ENCODE measurements around the gene SHISA8.
A peak's percentile ranks its signal among the peaks of the same experiment; 100 is the strongest.
"Not testable (repeated sequence)": the region's sequence is repeated elsewhere in the genome, so short reads cannot be mapped to it uniquely, and the experiment has no call there.

SHISA8 gene

GRCh38 chr22:41915035-41915785 is at the start of gene SHISA8:
Gene SHISA8, minus strand, starts transcription at chr22:41915074. Its CDS starts 407 bp downstream, at chr22:41914667.
- peak; percentile 55 for DNase-seq (ENCODE audit: low read depth)

- no peak for DNase-seq (ENCODE audit: low read depth)
Observed at GRCh38 chr22:41964112-41964491, 49.2 kb upstream of the SHISA8 start.

GRCh38 chr22:41963453-41964111 is 48.7 kb upstream of the SHISA8 start:
- no peak for DNase-seq (ENCODE audit: low read depth)

- no peak for DNase-seq (ENCODE audit: low read depth)
Observed at GRCh38 chr22:41957941-41958556, 43.2 kb upstream of the SHISA8 start.

GRCh38 chr22:41952713-41953112 is 37.8 kb upstream of the SHISA8 start:
- DNase-seq (ENCODE audit: low read depth) = no peak

GRCh38 chr22:41951898-41952474 is 37.1 kb upstream of the SHISA8 start, which contains the start of gene SMIM45:
Gene SMIM45, plus strand, starts transcription at chr22:41952150.
- no peak for DNase-seq (ENCODE audit: low read depth)

GRCh38 chr22:41949297-41949965 is 34.6 kb upstream of the SHISA8 start:
- no peak for DNase-seq (ENCODE audit: low read depth)

- DNase-seq (ENCODE audit: low read depth) = not testable (repeated sequence)
Observed at GRCh38 chr22:41948928-41949296, 34.0 kb upstream of the SHISA8 start.

GRCh38 chr22:41948142-41948541 is 33.3 kb upstream of the SHISA8 start:
- DNase-seq (ENCODE audit: low read depth) = no peak

- DNase-seq (ENCODE audit: low read depth) = no peak
Observed at GRCh38 chr22:41947424-41948080, 32.7 kb upstream of the SHISA8 start.

GRCh38 chr22:41946629-41947423 is 32.0 kb upstream of the SHISA8 start, which contains the start of gene CENPM:
Gene CENPM, minus strand, starts transcription at chr22:41947152. Its CDS starts 76 bp downstream, at chr22:41947076.
- DNase-seq (ENCODE audit: low read depth) = peak; percentile 76

GRCh38 chr22:41943661-41944209 is 28.9 kb upstream of the SHISA8 start:
- no peak for DNase-seq (ENCODE audit: low read depth)

GRCh38 chr22:41940832-41941765 is 26.2 kb upstream of the SHISA8 start:
- DNase-seq (ENCODE audit: low read depth) = peak; percentile 76

- DNase-seq (ENCODE audit: low read depth) = peak; percentile 88
Observed at GRCh38 chr22:41939981-41940831, 25.3 kb upstream of the SHISA8 start.

- no peak for DNase-seq (ENCODE audit: low read depth)
Observed at GRCh38 chr22:41936894-41937169, 22.0 kb upstream of the SHISA8 start.

- DNase-seq (ENCODE audit: low read depth) = no peak
Observed at GRCh38 chr22:41935509-41935908, 20.6 kb upstream of the SHISA8 start.

- DNase-seq (ENCODE audit: low read depth) = no peak
Observed at GRCh38 chr22:41935015-41935351, 20.1 kb upstream of the SHISA8 start.

- DNase-seq (ENCODE audit: low read depth) = no peak
Observed at GRCh38 chr22:41934284-41935014, 19.6 kb upstream of the SHISA8 start.
